SK-N-SH (cell line): ENCODE data around the gene CHKB. TPM values are rescaled to one million over a fixed set of nuclear protein-coding genes. Genes with fewer than 3 reads are reported as not detected.

Source experiments
- CTCF ChIA-PET: fragments of 300-600, 350-600 bp; formaldehyde crosslinking; extraction: SDS; loops from one replicate; lab custom pipeline; 2021; lab: Yijun Ruan, JAX
- POLR2A ChIA-PET: fragments of 350-600 bp; sonication (Branson Sonifier 250); formaldehyde crosslinking; extraction: SDS; loops from one replicate; lab custom pipeline; 2020; ENCODE audit warnings: antibody characterized with exemption, inconsistent platforms; lab: Yijun Ruan, JAX
- DNase-seq: peaks from one replicate; pipeline ENCODE4 v3.0.0; 2012
- H2AFZ ChIP-seq: fragments of 200-600 bp; sonication (generic); 2 replicates; pipeline ENCODE4 v1.8.1; 2016; ENCODE audit warnings: antibody characterized with exemption, mild to moderate bottlenecking, low read depth
- H3F3A ChIP-seq: fragments of 200-600 bp; sonication (generic); replicated peaks from 2 replicates; pipeline ENCODE3; 2016; ENCODE audit warnings: antibody characterized with exemption, mild to moderate bottlenecking; ENCODE audit not compliant: insufficient read depth
- H3K27ac ChIP-seq, 2 experiments: fragments of 200-500 bp in 1 of 2; fragments of 200-600 bp in 1 of 2; sonication (Bioruptor generic) in 1 of 2; sonication (generic), shearing (Covaris generic) in 1 of 2; 2 replicates each; pipeline versions ENCODE4 v1.5.1 to v1.6.1; 2014 to 2016; ENCODE audit warnings: low read depth in 2 of 2, inconsistent platforms in 1 of 2, low read length in 1 of 2, mild to moderate bottlenecking in 1 of 2, mixed read lengths in 1 of 2
- H3K27me3 ChIP-seq: fragments of 200-600 bp; sonication (generic), shearing (Covaris generic); 2 replicates; pipeline ENCODE4 v1.6.1; 2016; ENCODE audit warnings: mixed run types; ENCODE audit not compliant: insufficient read depth
- H3K36me3 ChIP-seq, 2 experiments: fragments of 200-500 bp in 1 of 2; fragments of 200-600 bp in 1 of 2; sonication (Bioruptor generic) in 1 of 2; sonication (generic) in 1 of 2; replicated peaks in 1 of 2; 2 replicates each; pipeline versions ENCODE3 to v1.5.1; 2014 to 2016; ENCODE audit warnings: low read length in 1 of 2, mild to moderate bottlenecking in 1 of 2; ENCODE audit not compliant: insufficient read depth in 2 of 2, control insufficient read depth in 1 of 2
- H3K4me1 ChIP-seq, 2 experiments: fragments of 200-500 bp in 1 of 2; fragments of 200-600 bp in 1 of 2; sonication (Bioruptor generic) in 1 of 2; sonication (generic), shearing (Covaris generic) in 1 of 2; 2 replicates each; pipeline versions ENCODE4 v1.5.1 to v1.6.1; 2014 to 2016; ENCODE audit warnings: low read depth in 1 of 2, low read length in 1 of 2, mixed run types in 1 of 2; ENCODE audit not compliant: insufficient read depth in 2 of 2, control insufficient read depth in 1 of 2
- H3K4me2 ChIP-seq: fragments of 200-600 bp; sonication (generic), shearing (Covaris generic); 2 replicates; pipeline ENCODE4 v1.6.1; 2017; ENCODE audit warnings: mixed run types
- H3K4me3 ChIP-seq, 2 experiments: fragments of 200-500 bp in 1 of 2; fragments of 200-600 bp in 1 of 2; sonication (Bioruptor generic) in 1 of 2; sonication (generic), shearing (Covaris generic) in 1 of 2; 2 replicates each; pipeline versions ENCODE4 v1.5.1 to v1.8.1; 2014 to 2016; ENCODE audit warnings: low read depth in 2 of 2, inconsistent platforms in 1 of 2, low read length in 1 of 2, mild to moderate bottlenecking in 1 of 2, mixed read lengths in 1 of 2, moderate library complexity in 1 of 2
- H3K79me2 ChIP-seq: fragments of 200-600 bp; sonication (generic); 2 replicates; pipeline ENCODE4 v1.8.1; 2017; ENCODE audit warnings: mild to moderate bottlenecking; ENCODE audit not compliant: insufficient read depth
- H3K9ac ChIP-seq: fragments of 200-600 bp; sonication (generic); 2 replicates; pipeline ENCODE4 v1.6.1; 2017; ENCODE audit warnings: mixed run types
- H3K9me2 ChIP-seq: fragments of 200-600 bp; sonication (generic); 2 replicates; pipeline ENCODE4 v1.6.1; 2017; ENCODE audit warnings: mixed run types
- H3K9me3 ChIP-seq: fragments of 200-600 bp; sonication (generic); 2 replicates; pipeline ENCODE4 v1.6.1; 2017; ENCODE audit warnings: mixed run types, mild to moderate bottlenecking, moderate library complexity
- H4K20me1 ChIP-seq: fragments of 200-600 bp; sonication (generic); 2 replicates; pipeline ENCODE4 v1.6.1; 2017; ENCODE audit warnings: mild to moderate bottlenecking, mixed run types; ENCODE audit not compliant: insufficient read depth
- EZH2phosphoT487 ChIP-seq: fragments of 200-600 bp; sonication (generic); IDR thresholded peaks from 2 replicates; pipeline ENCODE4 v1.6.1; 2017; ENCODE audit warnings: low read depth, mixed run types, mild to moderate bottlenecking, antibody characterized with exemption, moderate library complexity, borderline replicate concordance
- FOSL2 ChIP-seq: IDR thresholded peaks from 2 replicates; pipeline ENCODE4 v1.4.0; 2012; ENCODE audit warnings: low read depth, mild to moderate bottlenecking, moderate library complexity, borderline replicate concordance
- GABPA ChIP-seq: IDR thresholded peaks from 2 replicates; pipeline ENCODE4 v1.4.0; 2012; ENCODE audit warnings: low read depth, mild to moderate bottlenecking
- GATA2 ChIP-seq: sonication (generic); formaldehyde crosslinking; IDR thresholded peaks from 2 replicates; pipeline ENCODE4 v1.5.0; 2020; ENCODE audit warnings: mild to moderate bottlenecking, missing genetic modification reagents
- MAX ChIP-seq: IDR thresholded peaks from 2 replicates; pipeline ENCODE4 v1.4.0; 2012; ENCODE audit warnings: low read depth
- REST ChIP-seq: IDR thresholded peaks from 2 replicates; pipeline ENCODE4 v1.6.1; 2012; ENCODE audit warnings: mild to moderate bottlenecking, low read depth, low read length, moderate library complexity
- SIN3A ChIP-seq: IDR thresholded peaks from 2 replicates; pipeline ENCODE4 v1.6.1; 2012; ENCODE audit warnings: low read depth, mild to moderate bottlenecking, low read length, moderate library complexity, borderline replicate concordance
- SMC3 ChIP-seq: IDR thresholded peaks from 2 replicates; pipeline ENCODE4 v1.6.1; 2012; ENCODE audit warnings: low read depth, low read length, improper control_type of control experiment
- TCF12 ChIP-seq: IDR thresholded peaks from 2 replicates; pipeline ENCODE4 v1.4.0; 2012
- YY1 ChIP-seq: IDR thresholded peaks from 2 replicates; pipeline ENCODE4 v1.4.0; 2012; ENCODE audit warnings: low read depth, mild to moderate bottlenecking
- ZBTB33 ChIP-seq: IDR thresholded peaks from 2 replicates; pipeline ENCODE4 v1.4.0; 2012; ENCODE audit warnings: low read depth, borderline replicate concordance
- WGBS: methylation state at CpG from one replicate; pipeline ENCODE4 v1.1.6; 2017; ENCODE audit warnings: low lambda C conversion rate; 5-methylcytosine and 5-hydroxymethylcytosine counted together
- polyA plus RNA-seq, 3 experiments: library from polyadenylated mRNA; depleted of rRNA; stranded (reverse); fragments of >200 nt; gene quantifications; 2 replicates each; pipeline ENCODE4 v1.2.3, GENCODE V29; 2012

CHKB gene
- polyA plus RNA-seq, 1 of the 3 experiments (the other 2 are of a cell fraction), result 39.6 TPM

GRCh38 chr22:50547263-50547985, 35.2 kb downstream of the CHKB start:
- DNase-seq, result peak; percentile 42
- no peaks in the 10 kb centered on the region for H3K36me3 ChIP-seq
- no peak overlapping the region for H2AFZ ChIP-seq
- H3K4me3 ChIP-seq, result no peak overlapping the region
- H4K20me1 ChIP-seq, result no peaks in the 10 kb centered on the region
- no peaks in the 10 kb centered on the region for H3K9me2 ChIP-seq
- no peak overlapping the region for H3K4me2 ChIP-seq
- 92% methylated on average over 15 of the region's 35 CpGs for WGBS
- H3K27me3 ChIP-seq, result no peaks in the 10 kb centered on the region
- no peak for TF ChIP-seq GABPA
- no peak for TF ChIP-seq SIN3A
- TF ChIP-seq EZH2phosphoT487, result no peak
- no peak for TF ChIP-seq MAX
- no peak for TF ChIP-seq SMC3
- no peak for TF ChIP-seq REST
- no peak for TF ChIP-seq YY1
- no peak for TF ChIP-seq FOSL2
- no peak for TF ChIP-seq TCF12
- no peak for TF ChIP-seq GATA2 (CRISPR knock-in tag)
- no peak for TF ChIP-seq ZBTB33
- no peaks in the 10 kb centered on the region for H3K9me3 ChIP-seq
- no peak overlapping the region for H3K9ac ChIP-seq
- H3K4me1 ChIP-seq, result peaks cover 0 to 9% of the 10 kb centered on the region in 2 experiments; a peak in 1 of 4 replicates
- no peaks in the 10 kb centered on the region for H3F3A ChIP-seq
- ChIA-PET POLR2A (no interaction called here), CTCF (interaction anchor here (1.5 to 4.9 kb wide), 3 partner anchors 16 to 73 kb away, joined by 4 to 31 read pairs (median 11); partner anchors contain the start of gene SYCE3)
- no peaks in the 10 kb centered on the region for H3K79me2 ChIP-seq
- no peak overlapping the region for H3K27ac ChIP-seq
